ENCODE measurements around the gene PEG3.

Gene PEG3

DNA sequence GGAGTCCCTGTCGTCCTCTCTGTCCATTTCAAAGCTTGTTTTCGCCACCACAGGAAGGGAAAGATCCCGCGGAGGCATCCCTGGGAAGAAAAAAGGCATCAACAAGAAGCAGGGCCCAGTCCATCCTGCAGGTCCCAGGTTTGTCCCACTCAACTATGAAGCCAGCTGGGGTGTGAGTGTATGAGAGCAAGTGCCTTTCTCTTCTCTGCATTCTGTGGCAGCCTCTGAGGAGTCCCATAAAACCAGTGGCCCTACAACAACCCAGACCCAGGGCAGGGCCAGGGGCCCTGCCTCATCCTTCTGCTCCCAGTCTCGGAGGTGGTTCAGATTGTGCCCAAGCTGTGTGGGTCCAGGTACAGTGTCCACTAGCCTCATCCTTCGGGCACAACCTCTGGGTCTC lies 18.9 kb downstream of the PEG3 start:
- H3K27ac ChIP-seq, result no peak overlapping the region
- TF ChIP-seq, protein P1, sequence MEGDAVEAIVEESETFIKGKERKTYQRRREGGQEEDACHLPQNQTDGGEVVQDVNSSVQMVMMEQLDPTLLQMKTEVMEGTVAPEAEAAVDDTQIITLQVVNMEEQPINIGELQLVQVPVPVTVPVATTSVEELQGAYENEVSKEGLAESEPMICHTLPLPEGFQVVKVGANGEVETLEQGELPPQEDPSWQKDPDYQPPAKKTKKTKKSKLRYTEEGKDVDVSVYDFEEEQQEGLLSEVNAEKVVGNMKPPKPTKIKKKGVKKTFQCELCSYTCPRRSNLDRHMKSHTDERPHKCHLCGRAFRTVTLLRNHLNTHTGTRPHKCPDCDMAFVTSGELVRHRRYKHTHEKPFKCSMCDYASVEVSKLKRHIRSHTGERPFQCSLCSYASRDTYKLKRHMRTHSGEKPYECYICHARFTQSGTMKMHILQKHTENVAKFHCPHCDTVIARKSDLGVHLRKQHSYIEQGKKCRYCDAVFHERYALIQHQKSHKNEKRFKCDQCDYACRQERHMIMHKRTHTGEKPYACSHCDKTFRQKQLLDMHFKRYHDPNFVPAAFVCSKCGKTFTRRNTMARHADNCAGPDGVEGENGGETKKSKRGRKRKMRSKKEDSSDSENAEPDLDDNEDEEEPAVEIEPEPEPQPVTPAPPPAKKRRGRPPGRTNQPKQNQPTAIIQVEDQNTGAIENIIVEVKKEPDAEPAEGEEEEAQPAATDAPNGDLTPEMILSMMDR (conservative IDR thresholded peaks at IDR 0.05), result no peak
- no peak for TF ChIP-seq ZFX (IDR thresholded peaks at IDR 0.05)

DNA sequence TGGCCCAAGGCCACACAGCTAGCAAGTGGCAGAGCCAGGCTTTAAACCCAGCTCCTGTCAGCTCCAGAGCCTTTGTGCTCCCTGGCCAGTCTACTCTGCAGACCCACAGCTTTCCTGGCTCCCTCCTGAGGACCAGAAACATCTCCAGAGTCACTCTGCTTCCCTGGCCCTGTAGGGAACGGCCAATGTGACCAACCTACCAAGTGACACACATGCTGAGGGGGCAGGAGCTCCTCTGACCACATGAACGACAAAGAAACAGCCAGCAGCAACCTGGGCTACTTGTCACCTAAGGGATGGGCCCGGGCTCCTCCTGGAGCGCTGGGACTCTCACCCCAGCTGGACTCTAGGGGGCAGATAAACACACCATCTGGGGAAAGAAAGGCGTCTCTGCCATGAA lies 19.3 kb downstream of the PEG3 start:
- TF ChIP-seq ZFX (IDR thresholded peaks at IDR 0.05), result no peak
- TF ChIP-seq, protein P1 (conservative IDR thresholded peaks at IDR 0.05), result no peak

DNA sequence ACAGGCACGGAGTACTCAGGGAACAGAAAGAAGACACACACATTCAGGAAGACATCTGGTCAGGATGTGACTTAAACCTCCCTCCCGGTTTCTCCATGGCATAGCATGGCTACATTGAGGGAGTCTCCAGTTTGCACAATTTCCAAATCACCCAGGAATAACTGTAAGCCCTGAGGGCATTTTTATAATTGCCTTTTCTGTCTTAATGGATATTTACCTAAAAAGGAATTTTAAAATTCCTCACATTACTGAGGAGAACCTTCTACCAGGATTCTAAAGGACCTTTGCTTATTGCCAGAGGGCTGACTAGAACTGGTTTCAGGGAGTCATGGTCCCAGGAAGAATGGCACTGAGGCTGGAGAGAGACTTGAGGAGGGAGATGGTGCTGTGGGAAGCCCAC lies 21.4 kb downstream of the PEG3 start:
- H3K27ac ChIP-seq, result no peak overlapping the region
- TF ChIP-seq ZFX (IDR thresholded peaks at IDR 0.05), result no peak
- TF ChIP-seq, protein P1 (conservative IDR thresholded peaks at IDR 0.05), result no peak

More for the DNA sequence above, 19.3 kb downstream of the PEG3 start:
- no peak overlapping the region for H3K27ac ChIP-seq

DNA sequence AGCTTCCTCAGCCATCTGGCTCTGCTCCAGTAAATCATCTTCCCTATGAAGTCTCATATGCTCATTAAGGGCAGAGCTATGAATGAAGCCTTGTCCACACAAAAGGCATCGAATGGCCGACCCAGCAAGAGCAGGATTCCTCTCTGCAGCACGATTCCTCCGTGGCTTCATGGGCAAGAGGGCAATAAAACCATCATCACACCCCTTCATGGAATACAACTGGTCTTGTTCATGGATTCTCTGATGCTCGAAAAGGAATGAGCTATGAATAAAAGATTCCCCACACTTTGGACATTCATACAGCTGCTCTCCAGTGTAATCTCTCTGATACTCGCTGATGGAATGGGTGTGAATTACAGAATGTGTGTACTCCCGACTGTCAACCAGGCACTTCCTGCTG lies 25.9 kb downstream of the PEG3 start:
- no peak overlapping the region for H3K27ac ChIP-seq
- TF ChIP-seq, protein P1 (conservative IDR thresholded peaks at IDR 0.05), result no peak
- no peak for TF ChIP-seq ZFX (IDR thresholded peaks at IDR 0.05)

DNA sequence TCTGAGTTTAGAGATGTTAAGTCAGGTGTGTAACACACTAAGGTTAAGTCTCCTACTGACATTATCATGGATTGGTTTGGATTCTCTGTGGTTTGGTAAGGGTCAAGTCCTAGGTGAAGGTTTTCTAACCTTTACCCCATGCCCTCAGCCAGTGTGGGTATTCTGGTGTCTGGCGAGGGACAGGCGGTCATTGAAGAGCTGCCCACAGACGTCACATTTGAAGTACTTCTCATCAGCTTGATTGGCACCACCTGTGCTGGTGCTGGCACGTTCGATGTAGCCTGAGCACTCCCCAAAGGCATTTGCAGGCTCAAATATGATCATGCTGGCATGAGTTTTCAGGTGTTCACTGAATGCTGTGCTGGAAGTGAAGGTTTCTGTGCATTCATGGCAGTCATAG lies 27.0 kb downstream of the PEG3 start:
- H3K27ac ChIP-seq, result no peak overlapping the region
- TF ChIP-seq ZFX (IDR thresholded peaks at IDR 0.05), result no peak
- TF ChIP-seq, protein P1 (conservative IDR thresholded peaks at IDR 0.05), result no peak

DNA sequence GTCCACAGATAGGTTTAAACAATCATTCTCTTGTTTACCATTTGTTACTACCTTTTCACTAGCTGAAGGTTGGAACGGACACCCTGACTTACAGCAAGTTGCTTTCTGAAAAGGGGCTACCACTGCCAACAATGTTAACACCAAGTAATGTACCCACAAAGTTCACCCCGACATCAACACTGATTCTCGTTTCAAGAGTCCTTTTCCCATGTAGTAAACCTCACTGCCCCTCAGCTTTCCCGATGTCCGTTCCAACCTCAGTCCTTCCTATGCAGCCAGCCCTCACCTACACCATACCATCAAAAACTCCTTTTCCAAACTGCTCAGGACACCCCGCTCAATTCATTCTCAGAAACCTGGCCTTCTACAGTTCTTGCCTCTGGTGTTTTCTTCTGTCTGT lies 29.0 kb downstream of the PEG3 start:
- H3K27ac ChIP-seq, result no peak overlapping the region
- TF ChIP-seq ZFX (IDR thresholded peaks at IDR 0.05), result no peak
- TF ChIP-seq, protein P1 (conservative IDR thresholded peaks at IDR 0.05), result no peak

DNA sequence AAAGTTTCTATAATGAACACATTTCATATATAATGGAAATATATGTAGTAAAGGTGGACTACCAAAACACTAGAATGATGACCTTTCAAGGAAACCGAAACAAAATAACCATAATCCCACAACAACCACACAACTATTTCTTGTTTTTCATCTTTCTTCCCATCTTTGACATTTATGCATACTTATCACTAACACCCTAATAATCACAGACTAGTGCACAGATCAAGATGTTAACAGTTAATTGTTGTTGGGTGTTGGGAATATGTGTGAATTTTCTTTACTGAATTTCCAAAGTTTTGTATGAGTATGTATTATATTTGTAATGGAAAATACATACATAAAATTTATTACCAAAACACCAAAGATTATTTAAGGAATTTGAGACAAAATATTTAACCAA lies 30.3 kb downstream of the PEG3 start:
- no peak overlapping the region for H3K27ac ChIP-seq
- TF ChIP-seq ZFX (IDR thresholded peaks at IDR 0.05), result no peak
- TF ChIP-seq, protein P1 (conservative IDR thresholded peaks at IDR 0.05), result no peak

Data from C4-2B (cell line).